ENCODE data around the gene PABPN1L.
A peak's percentile ranks its signal among the peaks of the same experiment; 100 is the strongest.
"Not testable (repeated sequence)": the region's sequence is repeated elsewhere in the genome, so short reads cannot be mapped to it uniquely, and the experiment has no call there.

The PABPN1L gene

DNA sequence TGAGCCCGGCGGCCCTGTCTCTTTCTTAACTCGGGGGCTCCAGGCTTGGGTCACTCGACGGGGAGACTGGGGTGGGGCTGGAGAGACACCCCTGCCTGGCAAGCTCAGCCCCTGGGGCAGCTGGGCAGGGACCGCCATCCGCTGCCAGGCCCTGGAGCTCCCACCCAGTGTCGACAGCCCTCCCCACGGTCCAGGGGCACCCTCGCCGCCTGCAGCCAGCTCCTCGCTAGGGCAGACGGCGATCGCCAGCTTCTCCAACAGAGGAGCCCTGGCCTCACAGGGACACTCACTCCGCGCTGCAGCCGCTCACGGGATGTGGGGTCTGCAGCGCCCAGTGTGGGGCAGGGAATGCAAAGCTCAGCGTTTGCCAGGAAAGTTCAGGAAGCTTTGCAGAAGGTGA lies 38.7 kb downstream of the PABPN1L start:
- DNase-seq (ENCODE audit: low spot score), result no peak

DNA sequence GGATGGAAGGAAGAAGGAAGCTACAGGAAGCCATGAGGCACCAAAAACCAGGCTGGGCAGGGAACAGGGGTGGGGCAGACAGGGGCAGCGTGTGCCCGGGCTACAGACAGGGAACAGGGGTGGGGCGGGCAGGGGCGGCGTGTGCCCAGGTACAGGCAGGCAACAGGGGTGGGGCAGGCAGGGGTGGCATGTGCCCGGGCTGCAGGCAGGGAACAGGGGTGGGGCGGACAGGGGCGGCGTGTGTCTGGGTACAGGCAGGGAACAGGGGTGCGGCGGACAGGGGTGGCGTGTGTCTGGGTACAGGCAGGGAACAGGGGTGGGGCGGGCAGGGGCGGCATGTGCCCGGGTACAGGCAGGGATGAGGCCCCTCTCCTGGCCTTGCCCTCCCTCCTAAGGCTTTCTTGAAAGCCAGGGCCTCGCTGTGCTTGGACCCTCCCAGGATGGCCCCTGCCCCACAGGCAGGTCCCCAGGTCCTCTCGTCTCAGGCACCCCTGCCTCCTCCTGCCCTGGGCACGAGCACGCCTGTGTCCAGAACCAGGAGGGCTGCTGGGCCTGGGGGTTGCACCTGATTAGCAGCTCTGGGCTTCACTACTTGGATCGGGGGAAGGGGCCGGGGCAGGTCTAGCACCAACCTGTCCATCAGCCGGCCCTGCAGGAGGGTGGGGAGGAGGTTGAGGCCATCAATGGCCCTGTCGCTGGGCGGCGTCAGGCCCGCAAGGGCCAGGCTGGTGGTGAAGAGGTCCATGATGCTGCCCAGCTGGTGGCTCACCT lies 40.2 kb downstream of the PABPN1L start:
- no peak for DNase-seq (ENCODE audit: low spot score)

DNA sequence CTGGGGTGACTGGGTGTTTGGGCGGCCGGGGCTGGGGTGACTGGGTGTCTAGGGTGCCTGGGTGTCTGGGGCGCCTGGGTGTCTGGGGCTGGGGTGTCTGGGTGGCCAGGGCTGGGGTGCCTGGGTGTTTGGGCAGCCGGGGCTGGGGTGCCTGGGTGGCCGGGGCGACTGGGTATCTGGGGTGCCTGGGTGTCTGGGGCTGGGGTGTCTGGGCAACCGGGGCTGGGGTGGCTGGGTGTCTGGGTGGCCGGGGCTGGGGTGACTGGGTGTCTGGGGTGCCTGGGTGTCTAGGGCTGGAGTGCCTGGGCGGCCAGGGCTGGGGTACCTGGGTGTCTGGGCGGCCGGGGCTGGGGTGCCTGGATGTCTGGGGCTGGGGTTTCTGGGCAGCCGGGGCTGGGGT lies 41.3 kb downstream of the PABPN1L start:
- DNase-seq (ENCODE audit: low spot score), result no peak

DNA sequence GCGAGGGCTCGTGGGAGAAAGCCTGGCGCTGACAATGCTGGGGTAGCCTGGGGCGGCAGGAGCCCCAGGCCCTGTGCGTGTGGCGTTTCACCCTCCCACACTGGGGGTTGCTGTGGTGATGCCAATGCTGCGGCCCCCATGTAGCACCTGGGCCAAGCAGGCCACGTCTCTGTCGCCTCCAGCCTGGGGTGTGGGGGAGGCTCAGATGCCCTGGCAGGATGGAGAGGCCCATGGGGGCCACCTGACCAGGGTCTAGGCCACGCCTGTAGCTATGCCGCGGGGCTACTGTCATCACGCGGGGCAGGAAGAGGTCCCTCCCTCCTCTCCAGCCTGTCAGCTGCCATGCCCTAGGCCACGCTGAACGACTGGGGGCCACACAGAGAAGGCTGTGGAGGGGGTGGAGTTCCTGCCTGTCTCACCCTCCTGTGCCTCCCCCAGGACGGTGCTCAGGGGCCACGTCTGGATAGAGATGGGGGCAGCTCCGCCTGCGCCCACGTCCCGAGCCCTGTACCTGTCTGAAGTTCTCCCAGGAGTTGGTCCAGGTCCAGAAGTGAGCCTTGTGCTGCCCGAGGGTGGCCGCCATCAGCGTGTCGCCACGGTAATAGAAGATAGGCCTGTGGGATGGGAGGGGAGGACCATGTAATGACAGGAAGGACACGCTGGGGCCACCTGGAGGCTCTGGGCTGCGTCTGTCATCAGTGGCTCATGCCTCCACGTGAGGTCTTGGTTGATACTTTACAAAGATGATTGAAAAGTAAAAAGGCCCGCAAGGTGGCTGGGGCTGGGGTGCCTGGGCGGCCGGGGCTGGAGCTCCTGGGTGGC lies 42.0 kb downstream of the PABPN1L start:
- DNase-seq (ENCODE audit: low spot score), result no peak

DNA sequence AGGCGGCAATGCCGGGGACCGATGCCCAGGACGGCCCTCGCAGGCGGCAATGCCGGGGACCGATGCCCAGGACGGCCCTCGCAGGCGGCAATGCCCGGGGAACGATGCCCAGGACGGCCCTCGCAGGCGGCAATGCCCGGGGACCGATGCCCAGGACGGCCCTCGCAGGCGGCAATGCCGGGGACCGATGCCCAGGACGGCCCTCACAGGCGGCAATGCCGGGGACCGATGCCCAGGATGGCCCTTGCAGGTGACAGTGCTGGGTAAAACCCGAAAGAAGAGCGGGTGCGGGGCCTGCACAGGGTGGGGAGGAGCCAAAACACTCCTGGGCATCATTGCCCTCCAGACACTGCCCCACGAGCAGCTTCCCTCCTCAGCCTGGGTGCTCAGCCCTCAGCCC lies 42.8 kb downstream of the PABPN1L start:
- DNase-seq (ENCODE audit: low spot score), result not testable (repeated sequence)

DNA sequence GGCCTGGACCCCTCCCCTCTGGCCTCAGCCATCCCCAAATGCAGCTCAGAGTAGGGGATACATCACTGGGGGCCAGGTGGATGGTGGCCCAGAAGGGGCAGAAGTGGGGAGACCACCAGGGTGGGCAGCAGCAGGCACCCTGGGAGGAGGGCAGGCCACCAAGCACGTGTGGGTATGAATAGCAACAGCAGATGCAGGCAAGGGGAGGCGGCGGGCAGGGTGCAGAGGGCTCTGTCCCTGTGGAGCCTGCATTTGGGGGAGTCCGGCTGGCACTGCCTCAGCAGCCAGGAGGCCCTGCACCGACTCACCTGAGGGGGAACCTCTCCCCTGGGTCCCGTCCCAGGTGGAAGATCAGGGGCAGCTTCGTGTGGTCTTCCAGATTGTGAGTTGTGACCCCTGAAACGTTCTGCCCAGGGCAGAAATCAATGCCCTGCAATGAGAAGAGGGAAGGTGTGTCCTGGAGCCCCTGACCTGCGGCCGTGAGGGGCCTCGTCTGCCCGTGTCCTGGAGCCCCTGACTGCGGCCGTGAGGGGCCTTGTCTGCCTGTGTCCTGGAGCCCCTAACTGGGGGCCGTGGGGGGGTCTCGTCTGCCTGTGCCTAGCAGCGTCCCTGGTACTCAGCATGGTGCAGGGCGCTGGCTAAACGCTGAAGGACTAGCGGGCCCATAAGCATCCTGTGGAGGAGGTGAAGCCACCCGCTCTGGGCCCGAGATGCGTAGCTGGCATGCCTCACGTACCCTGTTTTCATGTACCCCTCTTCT lies 44.0 kb downstream of the PABPN1L start:
- DNase-seq (ENCODE audit: low spot score), result no peak

DNA sequence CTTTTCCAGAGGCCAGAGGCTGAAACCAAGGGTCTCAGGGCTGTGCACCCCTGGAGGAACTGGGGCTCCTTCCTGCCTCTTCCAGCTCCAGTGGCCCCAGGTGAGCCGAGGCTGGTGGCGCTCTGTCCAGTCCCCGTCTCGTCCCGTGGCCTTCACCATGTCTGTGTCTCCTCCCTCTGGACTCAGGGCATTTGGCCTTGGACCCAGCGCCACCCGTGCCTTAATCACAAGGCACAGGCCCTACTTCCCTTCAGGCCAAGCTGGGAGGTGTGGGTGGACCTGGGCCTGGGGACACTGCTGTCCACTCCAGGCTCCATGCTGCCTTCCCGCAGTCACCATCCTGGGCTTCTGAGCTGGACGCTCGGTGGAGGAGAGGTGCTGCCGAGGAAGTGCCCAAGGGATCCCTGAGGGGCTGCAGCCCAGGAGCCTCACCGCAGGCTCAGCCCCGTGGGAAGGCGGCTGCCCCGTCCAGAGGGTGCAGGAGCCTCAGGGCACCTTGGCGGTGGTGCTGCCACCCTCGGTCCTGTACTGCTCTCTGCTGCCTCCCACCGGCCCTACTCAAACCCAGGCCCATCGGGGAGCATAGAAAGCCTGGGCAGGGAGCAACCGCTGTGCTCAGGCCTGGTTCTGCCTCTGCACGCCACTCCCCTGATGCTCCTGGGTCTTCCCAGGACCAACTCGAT lies 45.2 kb downstream of the PABPN1L start:
- DNase-seq (ENCODE audit: low spot score), result no peak

DNA sequence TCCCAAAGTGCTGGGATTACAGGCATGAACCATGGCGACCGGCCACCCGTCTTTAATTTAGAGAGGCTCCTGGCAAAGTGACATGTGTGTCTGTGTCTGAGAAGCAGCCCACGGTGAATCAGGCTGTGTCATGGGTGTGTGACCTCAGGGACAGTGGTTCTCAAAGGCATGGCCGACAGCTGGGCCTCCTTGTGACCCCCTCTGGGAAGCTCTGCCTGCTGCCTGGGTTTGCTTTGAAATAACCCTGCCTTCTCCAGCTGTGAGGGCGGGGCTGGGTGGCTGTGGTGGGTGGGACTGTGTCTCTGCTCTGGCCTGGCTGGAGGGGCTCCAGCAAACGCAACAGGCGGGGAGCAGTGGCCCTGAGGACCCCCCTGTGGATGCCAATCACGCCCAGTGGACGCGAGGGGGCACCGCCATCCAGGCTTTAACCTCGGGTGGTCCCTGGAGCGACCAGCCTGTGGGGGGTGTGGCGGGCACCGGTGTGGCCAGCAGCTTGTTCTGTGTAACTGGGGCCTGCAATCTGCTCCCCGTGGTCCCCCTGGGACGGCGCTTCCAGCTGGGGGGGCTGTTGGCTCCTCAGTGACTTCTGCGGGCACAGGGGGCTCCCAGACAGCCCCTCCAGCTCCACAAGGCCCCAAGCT lies 46.0 kb downstream of the PABPN1L start:
- DNase-seq (ENCODE audit: low spot score), result no peak

DNA sequence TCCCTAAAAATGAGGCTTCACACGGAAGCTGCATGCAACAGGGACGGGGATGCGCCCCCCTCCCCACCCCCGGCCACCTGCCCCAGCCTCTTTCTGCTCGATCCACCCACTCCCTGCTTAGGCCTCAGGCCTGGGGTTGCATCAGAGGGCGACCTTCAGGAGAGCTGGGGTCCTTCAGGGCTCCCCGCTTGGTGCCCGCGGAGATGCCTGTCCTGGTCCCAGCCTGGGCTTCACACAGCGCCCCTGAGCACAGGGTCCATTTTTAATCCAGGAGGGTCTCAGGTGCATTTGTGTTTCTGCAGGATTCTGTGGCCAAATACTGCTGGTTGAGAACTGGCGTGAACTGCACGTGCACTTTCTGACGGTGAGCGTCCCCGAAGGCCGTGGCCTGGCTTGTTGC lies 47.3 kb downstream of the PABPN1L start:
- no peak for DNase-seq (ENCODE audit: low spot score)

DNA sequence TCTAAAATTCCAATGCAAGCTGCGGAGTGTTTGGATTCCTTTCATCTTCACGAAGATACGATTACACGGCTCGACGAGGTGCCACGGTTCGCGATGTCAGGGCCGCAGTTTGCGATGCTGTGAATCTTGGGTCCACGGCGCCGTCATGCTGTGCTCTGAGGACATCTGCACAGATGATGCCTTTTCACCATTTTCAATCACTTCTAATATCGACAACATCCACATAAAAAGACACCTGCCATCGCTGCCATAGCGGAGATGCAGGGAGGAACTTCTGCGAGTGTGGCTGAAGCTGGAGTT lies 47.9 kb downstream of the PABPN1L start:
- DNase-seq (ENCODE audit: low spot score), result no peak

DNA sequence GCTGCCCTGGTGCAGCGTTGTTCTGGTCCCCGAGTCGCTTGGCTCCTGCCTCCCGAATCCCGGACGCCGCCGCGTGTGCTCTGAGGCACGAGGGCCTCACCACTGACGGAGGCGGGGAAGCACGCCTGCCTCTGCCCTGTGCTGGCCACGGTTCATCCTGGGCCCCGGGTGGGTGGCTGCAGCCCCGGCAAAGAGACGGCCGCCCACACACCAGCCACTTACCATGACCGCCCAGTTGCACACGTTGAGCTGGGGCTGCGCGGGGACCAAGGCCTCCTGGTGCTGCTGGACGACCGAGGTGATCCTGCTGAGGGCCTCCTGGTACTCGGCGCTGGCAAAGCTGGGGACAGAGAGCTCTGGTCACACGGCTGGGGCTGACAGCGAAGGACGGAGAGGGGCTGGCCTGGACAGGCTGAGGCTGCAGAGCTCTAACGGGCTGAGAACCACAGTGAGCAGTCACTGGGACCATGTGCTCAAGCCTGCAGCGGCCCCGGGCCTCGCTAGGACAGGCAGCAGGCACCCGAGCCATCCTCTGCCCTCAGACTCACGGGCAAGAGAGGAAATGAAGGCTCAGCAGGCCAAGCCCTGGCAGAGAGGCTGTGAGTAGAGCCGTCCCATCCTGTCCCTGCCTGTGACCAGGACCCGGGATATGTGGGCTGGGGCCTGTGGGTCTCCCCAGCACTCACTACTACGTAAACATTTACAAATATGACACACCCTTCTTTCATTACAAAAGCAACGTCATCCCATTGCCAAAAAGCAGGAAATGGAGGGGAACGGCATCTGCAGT lies 48.5 kb downstream of the PABPN1L start:
- no peak for DNase-seq (ENCODE audit: low spot score)

DNA sequence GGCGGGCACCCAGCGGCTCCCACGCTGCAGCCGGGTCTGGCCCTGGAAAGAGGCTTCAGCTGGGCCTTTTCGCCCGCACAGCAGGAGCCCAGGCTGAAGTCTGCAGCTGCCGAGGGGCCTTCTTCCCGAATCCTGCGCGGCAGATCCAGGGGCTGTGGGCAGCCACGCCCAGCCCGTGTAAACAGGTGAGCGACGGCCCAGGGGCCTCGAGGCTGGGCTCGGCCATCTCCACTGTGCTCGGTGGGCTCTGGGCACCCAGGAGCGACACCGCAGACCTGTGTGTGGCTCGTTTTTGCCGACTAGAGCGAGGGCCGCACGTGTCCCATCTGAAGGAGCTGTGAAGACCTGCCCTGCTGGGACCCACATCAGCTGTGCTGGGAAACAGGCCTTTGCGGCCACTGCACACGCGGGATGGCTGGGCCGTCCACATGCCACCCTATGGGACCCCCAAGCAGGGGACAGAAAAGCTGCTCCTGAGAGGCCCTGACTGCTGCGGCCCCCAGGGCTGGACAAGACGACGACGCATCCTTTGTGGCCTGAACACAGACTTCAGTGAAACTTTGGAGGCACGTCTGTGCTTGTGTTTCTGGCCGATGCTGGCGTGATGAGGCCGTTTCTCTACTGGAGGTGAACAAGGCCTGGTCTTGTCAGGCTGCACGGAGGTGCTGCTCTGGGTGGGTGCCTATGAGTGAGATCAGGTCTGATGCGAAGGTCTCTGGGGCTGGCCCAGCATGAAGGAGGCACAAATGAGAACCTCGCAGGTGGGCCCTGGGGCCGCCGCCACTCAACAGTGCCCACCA lies 49.5 kb downstream of the PABPN1L start:
- no peak for DNase-seq (ENCODE audit: low spot score)

DNA sequence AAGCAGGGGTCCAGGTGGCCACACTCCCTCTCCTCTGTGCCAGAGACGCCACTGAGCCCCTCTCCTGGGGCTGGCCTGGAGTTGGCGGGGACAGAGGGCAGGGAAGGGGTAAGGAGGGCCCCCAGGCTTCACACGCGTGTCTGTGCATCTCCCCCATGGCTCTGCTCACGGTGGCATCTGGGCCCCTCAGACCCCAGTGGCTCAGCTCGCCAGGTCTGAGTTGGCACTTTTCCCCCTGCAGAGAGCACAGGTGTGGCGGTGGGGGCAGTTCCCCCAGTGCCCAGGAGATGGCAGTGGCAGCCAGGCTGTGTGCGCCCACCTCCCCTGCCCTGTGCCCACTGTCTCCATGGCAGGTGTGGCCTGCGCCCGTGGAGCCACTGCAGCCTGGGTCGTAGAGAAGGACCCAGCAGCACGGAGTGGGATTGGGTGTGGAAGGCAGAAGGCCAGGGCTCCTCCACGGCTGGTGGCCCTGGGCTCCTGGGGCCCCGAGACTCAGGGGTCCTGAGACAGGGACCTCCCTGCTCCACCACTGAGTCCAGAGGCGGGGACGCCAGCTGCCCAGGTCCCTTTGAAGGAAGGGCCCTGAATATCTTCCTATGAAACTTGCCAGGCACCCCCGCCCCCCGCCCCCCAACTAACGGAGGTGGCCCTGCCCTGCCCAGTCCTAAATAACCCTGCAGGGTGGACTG lies 50.4 kb downstream of the PABPN1L start:
- peak; percentile 61 for DNase-seq (ENCODE audit: low spot score)

DNA sequence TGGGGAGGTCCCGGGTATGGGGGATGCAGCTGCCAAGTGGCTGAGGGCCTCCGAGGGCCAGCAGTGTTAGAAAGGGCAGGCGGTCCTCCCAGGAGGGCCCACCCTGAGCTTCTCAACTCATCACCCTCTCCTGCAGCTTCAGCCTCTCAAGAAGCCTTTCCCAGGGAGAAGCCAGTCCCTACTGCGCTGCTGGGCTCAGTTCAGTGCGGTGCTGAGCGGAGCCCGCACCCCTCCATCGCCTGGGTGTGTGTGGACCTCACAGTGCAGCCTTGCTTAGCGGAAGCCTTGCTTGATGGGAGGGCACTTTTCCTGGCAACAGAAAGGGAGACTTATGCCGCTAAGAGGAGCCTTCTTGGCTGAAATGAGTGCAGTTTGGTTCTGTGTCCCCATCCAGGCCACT lies 51.2 kb downstream of the PABPN1L start:
- DNase-seq (ENCODE audit: low spot score), result no peak

DNA sequence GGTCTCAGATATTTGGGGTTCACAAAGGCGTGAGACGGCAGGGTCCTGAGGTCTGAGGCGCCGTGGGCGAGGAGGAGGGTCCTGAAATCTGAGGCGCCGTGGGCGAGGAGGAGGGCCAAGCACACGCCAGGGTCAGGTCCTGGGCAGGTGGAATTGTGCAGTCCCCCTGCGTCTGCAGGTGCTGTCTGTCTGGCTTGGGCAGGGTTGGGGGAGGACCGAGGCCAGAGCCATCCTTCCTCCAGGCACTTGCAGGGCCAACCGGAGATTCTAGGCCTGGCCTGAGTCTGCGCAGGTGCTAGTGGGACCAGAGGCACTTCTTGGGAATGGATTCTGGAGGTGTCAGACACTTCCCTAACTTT lies 52.3 kb downstream of the PABPN1L start:
- no peak for DNase-seq (ENCODE audit: low spot score)
